Liver (tissue), 9 donors: ENCODE results near the gene ZBTB11. TPM values are rescaled to one million over a fixed set of nuclear protein-coding genes. Genes with fewer than 3 reads are reported as not detected.

Experiments
- DNase-seq: peaks from one replicate; pipeline ENCODE4 v3.0.0-alpha.2; 2017; ENCODE audit warnings: low spot score
- H3K27ac ChIP-seq, 2 donors: one replicate each; pipeline ENCODE4 v1.7.0; 2013; ENCODE audit warnings: inconsistent platforms in 2 of 2, low read length in 2 of 2, control low read depth in 1 of 2, low read depth in 1 of 2, mild to moderate bottlenecking in 1 of 2
- H3K27me3 ChIP-seq, 4 donors: one replicate each; pipeline versions ENCODE4 v1.6.1 to v1.7.0; 2013; ENCODE audit warnings: low read length in 3 of 4, inconsistent platforms in 1 of 4, mild to moderate bottlenecking in 1 of 4, moderate library complexity in 1 of 4; ENCODE audit not compliant: control insufficient read depth in 4 of 4, insufficient read depth in 4 of 4
- H3K36me3 ChIP-seq, 4 donors: one replicate each; pipeline versions ENCODE4 v1.6.1 to v1.7.0; 2013; ENCODE audit warnings: low read length in 3 of 4, mild to moderate bottlenecking in 3 of 4, low read depth in 1 of 4, moderate library complexity in 1 of 4; ENCODE audit not compliant: control insufficient read depth in 4 of 4, insufficient read depth in 3 of 4
- H3K4me1 ChIP-seq, 4 donors: one replicate each; pipeline versions ENCODE4 v1.6.1 to v1.7.0; 2013; ENCODE audit warnings: low read length in 3 of 4, mild to moderate bottlenecking in 3 of 4, moderate library complexity in 1 of 4; ENCODE audit not compliant: control insufficient read depth in 4 of 4, insufficient read depth in 4 of 4
- H3K4me3 ChIP-seq, 3 donors: one replicate each; pipeline versions ENCODE4 v1.6.1 to v1.7.0; 2013; ENCODE audit warnings: low read length in 3 of 3, control low read depth in 1 of 3, low read depth in 1 of 3, mild to moderate bottlenecking in 1 of 3
- H3K9ac ChIP-seq, 2 donors: one replicate each; pipeline ENCODE4 v1.7.0; 2013; ENCODE audit warnings: low read length in 2 of 2, mild to moderate bottlenecking in 2 of 2, moderate library complexity in 2 of 2, control low read depth in 1 of 2, low read depth in 1 of 2
- H3K9me3 ChIP-seq, 4 donors: one replicate each; pipeline versions ENCODE4 v1.6.1 to v1.7.0; 2013; ENCODE audit warnings: low read length in 3 of 4; ENCODE audit not compliant: control insufficient read depth in 4 of 4
- FOXA1 ChIP-seq: IDR thresholded peaks from 2 replicates; pipeline ENCODE4 v1.6.1; 2016; ENCODE audit warnings: antibody characterized with exemption
- FOXA2 ChIP-seq: IDR thresholded peaks from 2 replicates; pipeline ENCODE4 v1.6.1; 2016; ENCODE audit warnings: antibody characterized with exemption
- GABPA ChIP-seq, 2 donors: IDR thresholded peaks in 1 of 2; conservative IDR thresholded peaks in 1 of 2; 2 replicates each; pipeline ENCODE4 v1.6.1; 2016; ENCODE audit warnings: antibody characterized with exemption in 2 of 2, mild to moderate bottlenecking in 1 of 2, moderate library complexity in 1 of 2
- HNF4A ChIP-seq, 2 donors: conservative IDR thresholded peaks; 2 replicates each; pipeline ENCODE4 v1.6.1; 2016; ENCODE audit warnings: antibody characterized with exemption in 2 of 2, mild to moderate bottlenecking in 2 of 2
- HNF4G ChIP-seq: IDR thresholded peaks from 2 replicates; pipeline ENCODE4 v1.6.1; 2016; ENCODE audit warnings: antibody characterized with exemption
- JUND ChIP-seq, 2 donors: IDR thresholded peaks; 2 replicates each; pipeline ENCODE4 v1.6.1; 2016; ENCODE audit warnings: antibody characterized with exemption in 2 of 2
- NR2F2 ChIP-seq: IDR thresholded peaks from 2 replicates; pipeline ENCODE4 v1.6.1; 2016; ENCODE audit warnings: antibody characterized with exemption
- RAD21 ChIP-seq, 2 donors: IDR thresholded peaks; 2 replicates each; pipeline ENCODE4 v1.6.1; 2016; ENCODE audit warnings: antibody characterized with exemption in 2 of 2, mild to moderate bottlenecking in 2 of 2
- SP1 ChIP-seq: IDR thresholded peaks from 2 replicates; pipeline ENCODE4 v1.6.1; 2018; ENCODE audit warnings: antibody characterized with exemption, mild to moderate bottlenecking
- TAF1 ChIP-seq: conservative IDR thresholded peaks from 2 replicates; pipeline ENCODE4 v1.6.1; 2016; ENCODE audit warnings: antibody characterized with exemption, mild to moderate bottlenecking
- WGBS: extraction: QIAGEN DNeasy Blood & Tissue Kit; methylation state at CpG from one replicate; pipeline ENCODE4 v1.1.7; 2013; 5-methylcytosine and 5-hydroxymethylcytosine counted together
- polyA plus RNA-seq, 2 donors: library from polyadenylated mRNA; stranded (reverse) in 1 of 2; unstranded in 1 of 2; fragments of 200-250 nt in 1 of 2; fragments of >200 nt in 1 of 2; fragmentation: Nextera tagmentation in 1 of 2; extraction: Ambion mirVana in 1 of 2; gene quantifications; one replicate each; pipeline versions ENCODE4 v1.2.1 to v1.2.3, GENCODE V29; 2013 to 2015
- total RNA-seq, 2 donors: library from RNA; depleted of rRNA; stranded (reverse); fragments of >200 nt; gene quantifications; one replicate each; pipeline ENCODE4 v1.2.3, GENCODE V29; 2014
- TF ChIP-seq, protein P1 (sequence below): IDR thresholded peaks from 2 replicates; pipeline ENCODE4 v1.6.1; 2016; ENCODE audit warnings: antibody characterized with exemption
- TF ChIP-seq, protein P2 (sequence below): IDR thresholded peaks from 2 replicates; pipeline ENCODE4 v1.6.1; 2016; ENCODE audit warnings: antibody characterized with exemption
- TF ChIP-seq, protein P3 (sequence below): IDR thresholded peaks from 2 replicates; pipeline ENCODE4 v1.6.1; 2016; ENCODE audit warnings: antibody characterized with exemption, mild to moderate bottlenecking
- TF ChIP-seq, protein P4 (sequence below): fragments of 150-350 bp; IDR thresholded peaks from 2 replicates; pipeline ENCODE4 v1.5.1; 2017; ENCODE audit warnings: improper control_type of control experiment, low read depth, low read length; ENCODE audit not compliant: missing input control
- TF ChIP-seq, protein P5 (sequence below): IDR thresholded peaks from 2 replicates; pipeline ENCODE4 v1.6.1; 2016; ENCODE audit warnings: antibody characterized with exemption
- donor health status: healthy.
- donor health status: healthy.
- donor health status: healthy.
- donor health status: healthy.
- donor health status: healthy.

ZBTB11 gene
- total and polyA plus RNA-seq, 4 donors, result 3.8 to 18.7 (median 9.2) TPM

DNA sequence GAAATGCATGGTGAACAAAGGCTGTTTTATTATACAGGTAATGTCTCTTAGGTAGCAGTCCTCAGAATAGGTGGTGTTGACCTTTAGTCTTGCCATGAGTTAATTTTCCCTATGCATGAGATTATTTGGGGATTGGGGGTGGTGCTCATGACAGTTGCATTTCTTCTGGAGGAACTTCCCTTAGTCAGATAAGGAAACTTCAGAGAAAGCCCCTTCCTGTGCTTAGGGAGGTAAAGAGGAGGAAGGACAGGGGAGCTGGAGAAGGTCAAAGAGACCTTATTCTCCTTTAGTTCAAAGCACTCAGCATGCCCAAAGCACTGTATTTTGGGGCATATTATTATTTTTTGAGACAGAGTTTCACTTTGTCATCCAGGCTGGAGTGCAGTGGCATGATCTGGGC, 47.7 kb downstream of the ZBTB11 start:
- Histone ChIP-seq H3K36me3 (peaks cover 0 to 2% (median 0%) of the 10 kb centered on the region in 4 donors), H3K9ac (no peak overlapping the region), H3K4me3 (no peak overlapping the region), H3K27ac (no peak overlapping the region), H3K27me3 (no peaks in the 10 kb centered on the region), H3K4me1 (no peaks in the 10 kb centered on the region), H3K9me3 (peaks cover 0 to 6% (median 3%) of the 10 kb centered on the region in 4 donors)
- DNase-seq, result no peak
- TF ChIP-seq, protein P1, sequence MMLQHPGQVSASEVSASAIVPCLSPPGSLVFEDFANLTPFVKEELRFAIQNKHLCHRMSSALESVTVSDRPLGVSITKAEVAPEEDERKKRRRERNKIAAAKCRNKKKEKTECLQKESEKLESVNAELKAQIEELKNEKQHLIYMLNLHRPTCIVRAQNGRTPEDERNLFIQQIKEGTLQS, result no peak
- TF ChIP-seq, protein P2, sequence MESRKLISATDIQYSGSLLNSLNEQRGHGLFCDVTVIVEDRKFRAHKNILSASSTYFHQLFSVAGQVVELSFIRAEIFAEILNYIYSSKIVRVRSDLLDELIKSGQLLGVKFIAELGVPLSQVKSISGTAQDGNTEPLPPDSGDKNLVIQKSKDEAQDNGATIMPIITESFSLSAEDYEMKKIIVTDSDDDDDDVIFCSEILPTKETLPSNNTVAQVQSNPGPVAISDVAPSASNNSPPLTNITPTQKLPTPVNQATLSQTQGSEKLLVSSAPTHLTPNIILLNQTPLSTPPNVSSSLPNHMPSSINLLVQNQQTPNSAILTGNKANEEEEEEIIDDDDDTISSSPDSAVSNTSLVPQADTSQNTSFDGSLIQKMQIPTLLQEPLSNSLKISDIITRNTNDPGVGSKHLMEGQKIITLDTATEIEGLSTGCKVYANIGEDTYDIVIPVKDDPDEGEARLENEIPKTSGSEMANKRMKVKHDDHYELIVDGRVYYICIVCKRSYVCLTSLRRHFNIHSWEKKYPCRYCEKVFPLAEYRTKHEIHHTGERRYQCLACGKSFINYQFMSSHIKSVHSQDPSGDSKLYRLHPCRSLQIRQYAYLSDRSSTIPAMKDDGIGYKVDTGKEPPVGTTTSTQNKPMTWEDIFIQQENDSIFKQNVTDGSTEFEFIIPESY, result no peak
- no peak for TF ChIP-seq GABPA (IDR thresholded peaks at IDR 0.05 in 1 of 2, conservative IDR thresholded peaks at IDR 0.05 in 1 of 2)
- no peak for TF ChIP-seq FOXA1
- TF ChIP-seq FOXA2, result no peak
- TF ChIP-seq JUND (IDR thresholded peaks at IDR 0.05), result no peak

DNA sequence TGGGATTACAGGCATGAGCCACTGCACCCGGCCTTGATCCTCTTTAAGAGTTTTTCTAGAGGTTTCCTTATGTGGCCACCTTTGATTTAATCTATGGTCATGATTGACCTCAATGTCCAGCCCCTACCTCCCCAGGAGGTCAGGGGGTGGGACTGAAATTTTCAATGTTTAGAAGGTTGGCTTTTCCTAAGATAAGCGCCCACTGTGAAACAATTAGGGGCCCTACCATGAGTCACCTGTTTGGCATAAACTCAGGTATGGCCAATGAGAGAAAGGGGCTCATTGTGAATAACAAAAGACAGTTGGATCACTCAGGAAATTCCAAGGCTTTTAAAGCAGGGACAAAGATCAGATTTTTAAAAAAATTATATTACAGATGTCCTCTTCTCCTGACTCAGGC, 51.1 kb downstream of the ZBTB11 start:
- Histone ChIP-seq H3K9me3 (peaks cover 0 to 6% (median 3%) of the 10 kb centered on the region in 4 donors), H3K4me1 (no peaks in the 10 kb centered on the region), H3K36me3 (peaks cover 0 to 2% (median 0%) of the 10 kb centered on the region in 4 donors), H3K4me3 (no peak overlapping the region), H3K27ac (no peak overlapping the region), H3K27me3 (no peaks in the 10 kb centered on the region), H3K9ac (no peak overlapping the region)
- no peak for DNase-seq
- TF ChIP-seq, protein P2, result no peak
- TF ChIP-seq, protein P3, sequence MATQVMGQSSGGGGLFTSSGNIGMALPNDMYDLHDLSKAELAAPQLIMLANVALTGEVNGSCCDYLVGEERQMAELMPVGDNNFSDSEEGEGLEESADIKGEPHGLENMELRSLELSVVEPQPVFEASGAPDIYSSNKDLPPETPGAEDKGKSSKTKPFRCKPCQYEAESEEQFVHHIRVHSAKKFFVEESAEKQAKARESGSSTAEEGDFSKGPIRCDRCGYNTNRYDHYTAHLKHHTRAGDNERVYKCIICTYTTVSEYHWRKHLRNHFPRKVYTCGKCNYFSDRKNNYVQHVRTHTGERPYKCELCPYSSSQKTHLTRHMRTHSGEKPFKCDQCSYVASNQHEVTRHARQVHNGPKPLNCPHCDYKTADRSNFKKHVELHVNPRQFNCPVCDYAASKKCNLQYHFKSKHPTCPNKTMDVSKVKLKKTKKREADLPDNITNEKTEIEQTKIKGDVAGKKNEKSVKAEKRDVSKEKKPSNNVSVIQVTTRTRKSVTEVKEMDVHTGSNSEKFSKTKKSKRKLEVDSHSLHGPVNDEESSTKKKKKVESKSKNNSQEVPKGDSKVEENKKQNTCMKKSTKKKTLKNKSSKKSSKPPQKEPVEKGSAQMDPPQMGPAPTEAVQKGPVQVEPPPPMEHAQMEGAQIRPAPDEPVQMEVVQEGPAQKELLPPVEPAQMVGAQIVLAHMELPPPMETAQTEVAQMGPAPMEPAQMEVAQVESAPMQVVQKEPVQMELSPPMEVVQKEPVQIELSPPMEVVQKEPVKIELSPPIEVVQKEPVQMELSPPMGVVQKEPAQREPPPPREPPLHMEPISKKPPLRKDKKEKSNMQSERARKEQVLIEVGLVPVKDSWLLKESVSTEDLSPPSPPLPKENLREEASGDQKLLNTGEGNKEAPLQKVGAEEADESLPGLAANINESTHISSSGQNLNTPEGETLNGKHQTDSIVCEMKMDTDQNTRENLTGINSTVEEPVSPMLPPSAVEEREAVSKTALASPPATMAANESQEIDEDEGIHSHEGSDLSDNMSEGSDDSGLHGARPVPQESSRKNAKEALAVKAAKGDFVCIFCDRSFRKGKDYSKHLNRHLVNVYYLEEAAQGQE, result no peak
- TF ChIP-seq, protein P4, sequence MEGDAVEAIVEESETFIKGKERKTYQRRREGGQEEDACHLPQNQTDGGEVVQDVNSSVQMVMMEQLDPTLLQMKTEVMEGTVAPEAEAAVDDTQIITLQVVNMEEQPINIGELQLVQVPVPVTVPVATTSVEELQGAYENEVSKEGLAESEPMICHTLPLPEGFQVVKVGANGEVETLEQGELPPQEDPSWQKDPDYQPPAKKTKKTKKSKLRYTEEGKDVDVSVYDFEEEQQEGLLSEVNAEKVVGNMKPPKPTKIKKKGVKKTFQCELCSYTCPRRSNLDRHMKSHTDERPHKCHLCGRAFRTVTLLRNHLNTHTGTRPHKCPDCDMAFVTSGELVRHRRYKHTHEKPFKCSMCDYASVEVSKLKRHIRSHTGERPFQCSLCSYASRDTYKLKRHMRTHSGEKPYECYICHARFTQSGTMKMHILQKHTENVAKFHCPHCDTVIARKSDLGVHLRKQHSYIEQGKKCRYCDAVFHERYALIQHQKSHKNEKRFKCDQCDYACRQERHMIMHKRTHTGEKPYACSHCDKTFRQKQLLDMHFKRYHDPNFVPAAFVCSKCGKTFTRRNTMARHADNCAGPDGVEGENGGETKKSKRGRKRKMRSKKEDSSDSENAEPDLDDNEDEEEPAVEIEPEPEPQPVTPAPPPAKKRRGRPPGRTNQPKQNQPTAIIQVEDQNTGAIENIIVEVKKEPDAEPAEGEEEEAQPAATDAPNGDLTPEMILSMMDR, result no peak
- TF ChIP-seq HNF4A (conservative IDR thresholded peaks at IDR 0.05), result no peak
- TF ChIP-seq, protein P1, result no peak
- TF ChIP-seq JUND (IDR thresholded peaks at IDR 0.05), result no peak
- no peak for TF ChIP-seq HNF4G
- no peak for TF ChIP-seq RAD21 (IDR thresholded peaks at IDR 0.05)
- TF ChIP-seq NR2F2, result no peak
- TF ChIP-seq SP1, result no peak
- TF ChIP-seq TAF1, result no peak
- TF ChIP-seq, protein P5, sequence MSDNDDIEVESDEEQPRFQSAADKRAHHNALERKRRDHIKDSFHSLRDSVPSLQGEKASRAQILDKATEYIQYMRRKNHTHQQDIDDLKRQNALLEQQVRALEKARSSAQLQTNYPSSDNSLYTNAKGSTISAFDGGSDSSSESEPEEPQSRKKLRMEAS, result no peak
- no peak for TF ChIP-seq FOXA2
- WGBS, result 88% methylated on average over 2 of the region's 2 CpGs
